Stimulated activated CD8-positive, alpha-beta memory T cell treated with anti-CD3 and anti-CD28 coated beads, Interleukin-4, amount 100 ng/mL, for 24 hours (primary cell): ENCODE data around the gene PROC.
"Not testable (repeated sequence)": the region's sequence is repeated elsewhere in the genome, so short reads cannot be mapped to it uniquely, and the experiment has no call there.

Source experiments
- DNase-seq: peaks from one replicate; pipeline ENCODE4 v3.0.0-alpha.2; 2020; ENCODE audit warnings: low read depth

The PROC gene

GRCh38 chr2:127427376-127428056 is 9.3 kb downstream of the PROC start:
- DNase-seq = no peak

- no peak for DNase-seq
Observed at GRCh38 chr2:127428057-127428814, 10.0 kb downstream of the PROC start.

- DNase-seq = no peak
Observed at GRCh38 chr2:127428815-127429109, 10.5 kb downstream of the PROC start.

- no peak for DNase-seq
Observed at GRCh38 chr2:127429291-127429690, 11.1 kb downstream of the PROC start.

- DNase-seq = no peak
Observed at GRCh38 chr2:127429844-127430425, 11.7 kb downstream of the PROC start.

GRCh38 chr2:127431408-127432023 is 13.3 kb downstream of the PROC start:
- DNase-seq = no peak

- no peak for DNase-seq
Observed at GRCh38 chr2:127434515-127434914, 16.3 kb downstream of the PROC start.

GRCh38 chr2:127437056-127437455 is 18.8 kb downstream of the PROC start:
- DNase-seq = no peak

GRCh38 chr2:127437781-127438726 is 19.8 kb downstream of the PROC start:
- no peak for DNase-seq

GRCh38 chr2:127439343-127439742 is 21.1 kb downstream of the PROC start:
- no peak for DNase-seq

- no peak for DNase-seq
Observed at GRCh38 chr2:127448526-127448925, 30.3 kb downstream of the PROC start.

GRCh38 chr2:127449414-127449813 is 31.2 kb downstream of the PROC start:
- no peak for DNase-seq

- DNase-seq = no peak
Observed at GRCh38 chr2:127449898-127450297, 31.7 kb downstream of the PROC start.

GRCh38 chr2:127451981-127452380 is 33.8 kb downstream of the PROC start:
- no peak for DNase-seq

- DNase-seq = not testable (repeated sequence)
Observed at GRCh38 chr2:127452423-127452822, 34.2 kb downstream of the PROC start.

GRCh38 chr2:127453013-127453391 is 34.8 kb downstream of the PROC start:
- DNase-seq = no peak

GRCh38 chr2:127453392-127454171 is 35.4 kb downstream of the PROC start:
- DNase-seq = no peak

- no peak for DNase-seq
Observed at GRCh38 chr2:127454595-127455565, 36.7 kb downstream of the PROC start.

- no peak for DNase-seq
Observed at GRCh38 chr2:127455566-127456493, 37.6 kb downstream of the PROC start.
